Calu3 (cell line): ENCODE measurements around the gene ASTN2. TPM values are rescaled to one million over a fixed set of nuclear protein-coding genes. Genes with fewer than 3 reads are reported as not detected.

ENCODE experiments used
- BruUV-seq: library from RNA; stranded (reverse); fragments of 400-500 nt; replicated peaks from 2 replicates; lab custom pipeline; 2021; lab: Mats Ljungman, UMichigan
- CTCF ChIA-PET: fragments of 300-600 bp; sonication (Branson Sonifier 250); formaldehyde crosslinking; loops from one replicate; lab custom pipeline; 2022; ENCODE audit warnings: antibody characterized with exemption; lab: Charles Lee
- DNase-seq: peaks from one replicate; pipeline ENCODE4 v3.0.0; 2022
- H3K27ac Mint-ChIP-seq: one replicate; pipeline ENCODE4 v1.8.0; 2022; ENCODE audit warnings: mixed read lengths; ENCODE audit not compliant: unreplicated experiment
- H3K27me3 Mint-ChIP-seq: one replicate; pipeline ENCODE4 v1.8.0; 2022; ENCODE audit warnings: mixed read lengths; ENCODE audit not compliant: unreplicated experiment
- H3K36me3 Mint-ChIP-seq: one replicate; pipeline ENCODE4 v1.8.0; 2022; ENCODE audit warnings: mild to moderate bottlenecking, moderate library complexity, mixed read lengths; ENCODE audit not compliant: insufficient read depth, unreplicated experiment
- H3K4me1 Mint-ChIP-seq: one replicate; pipeline ENCODE4 v1.8.0; 2022; ENCODE audit warnings: mild to moderate bottlenecking, low read depth, mixed read lengths; ENCODE audit not compliant: unreplicated experiment
- H3K4me3 Mint-ChIP-seq: one replicate; pipeline ENCODE4 v1.8.0; 2022; ENCODE audit warnings: mild to moderate bottlenecking, low read depth, moderate library complexity, mixed read lengths; ENCODE audit not compliant: unreplicated experiment
- H3K9me3 Mint-ChIP-seq: one replicate; pipeline ENCODE4 v1.8.0; 2022; ENCODE audit warnings: low read depth, mixed read lengths; ENCODE audit not compliant: unreplicated experiment
- intact Hi-C: fragments of 100-400 bp; cut with micrococcal nuclease; formaldehyde crosslinking; loops from one replicate; pipeline ENCODE4 v1.10.0; 2022; ENCODE audit not compliant: unreplicated experiment
- total RNA-seq: library from RNA; stranded (reverse); gene quantifications from 2 replicates; pipeline ENCODE4 v1.2.3, GENCODE V29; 2022
- TF ChIP-seq, protein P1 (sequence below): fragments of 200-600 bp; IDR thresholded peaks from one replicate; pipeline ENCODE4 v1.8.0; 2022; ENCODE audit warnings: antibody characterized with exemption; ENCODE audit not compliant: unreplicated experiment

ASTN2 gene
- total RNA-seq, 1 experiment from 2014 or later, result 1.7 TPM

- Mint-ChIP-seq H3K4me1 (no peaks in the 10 kb centered on the region), H3K36me3 (no peaks in the 10 kb centered on the region), H3K4me3 (no peak overlapping the region), H3K27me3 (peaks cover 12% of the 10 kb centered on the region), H3K27ac (no peak overlapping the region), H3K9me3 (no peaks in the 10 kb centered on the region)
- DNase-seq, result no peak
- intact Hi-C loops, result no loop called here
- TF ChIP-seq, protein P1, sequence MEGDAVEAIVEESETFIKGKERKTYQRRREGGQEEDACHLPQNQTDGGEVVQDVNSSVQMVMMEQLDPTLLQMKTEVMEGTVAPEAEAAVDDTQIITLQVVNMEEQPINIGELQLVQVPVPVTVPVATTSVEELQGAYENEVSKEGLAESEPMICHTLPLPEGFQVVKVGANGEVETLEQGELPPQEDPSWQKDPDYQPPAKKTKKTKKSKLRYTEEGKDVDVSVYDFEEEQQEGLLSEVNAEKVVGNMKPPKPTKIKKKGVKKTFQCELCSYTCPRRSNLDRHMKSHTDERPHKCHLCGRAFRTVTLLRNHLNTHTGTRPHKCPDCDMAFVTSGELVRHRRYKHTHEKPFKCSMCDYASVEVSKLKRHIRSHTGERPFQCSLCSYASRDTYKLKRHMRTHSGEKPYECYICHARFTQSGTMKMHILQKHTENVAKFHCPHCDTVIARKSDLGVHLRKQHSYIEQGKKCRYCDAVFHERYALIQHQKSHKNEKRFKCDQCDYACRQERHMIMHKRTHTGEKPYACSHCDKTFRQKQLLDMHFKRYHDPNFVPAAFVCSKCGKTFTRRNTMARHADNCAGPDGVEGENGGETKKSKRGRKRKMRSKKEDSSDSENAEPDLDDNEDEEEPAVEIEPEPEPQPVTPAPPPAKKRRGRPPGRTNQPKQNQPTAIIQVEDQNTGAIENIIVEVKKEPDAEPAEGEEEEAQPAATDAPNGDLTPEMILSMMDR, result no peak
- BruUV-seq, result no TSS peak
- CTCF ChIA-PET, result no interaction called here
Observed at GRCh38 chr9:116644091-116644688, 770.7 kb downstream of the ASTN2 start.

DNA sequence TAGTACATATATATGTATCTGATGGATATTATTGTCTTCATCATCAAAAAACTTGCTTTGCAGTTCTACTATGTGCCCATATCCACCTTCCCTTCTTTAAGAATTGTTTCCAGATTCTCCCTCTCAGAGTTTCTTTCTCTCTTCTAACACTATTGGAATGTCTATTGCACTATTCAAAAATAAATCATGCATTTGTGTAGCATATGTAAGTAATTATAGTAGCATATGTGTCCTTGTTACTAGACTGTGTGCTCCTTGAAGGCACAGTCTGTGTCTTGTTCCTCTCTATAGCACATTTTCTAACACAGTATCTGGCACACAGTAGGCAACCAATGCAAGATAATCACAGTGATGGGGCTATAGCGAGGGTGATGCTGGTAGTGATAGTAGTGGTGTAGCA is 771.2 kb downstream of the ASTN2 start:
- no peak for DNase-seq
- BruUV-seq, result no TSS peak
- no peaks in the 10 kb centered on the region for H3K4me1 Mint-ChIP-seq
- no peaks in the 10 kb centered on the region for H3K9me3 Mint-ChIP-seq
- no peak overlapping the region for H3K27ac Mint-ChIP-seq
- intact Hi-C loops, result no loop called here
- no peaks in the 10 kb centered on the region for H3K36me3 Mint-ChIP-seq
- no peak overlapping the region for H3K4me3 Mint-ChIP-seq
- TF ChIP-seq, protein P1, result no peak
- CTCF ChIA-PET, result no interaction called here
- peaks cover 12% of the 10 kb centered on the region for H3K27me3 Mint-ChIP-seq

DNA sequence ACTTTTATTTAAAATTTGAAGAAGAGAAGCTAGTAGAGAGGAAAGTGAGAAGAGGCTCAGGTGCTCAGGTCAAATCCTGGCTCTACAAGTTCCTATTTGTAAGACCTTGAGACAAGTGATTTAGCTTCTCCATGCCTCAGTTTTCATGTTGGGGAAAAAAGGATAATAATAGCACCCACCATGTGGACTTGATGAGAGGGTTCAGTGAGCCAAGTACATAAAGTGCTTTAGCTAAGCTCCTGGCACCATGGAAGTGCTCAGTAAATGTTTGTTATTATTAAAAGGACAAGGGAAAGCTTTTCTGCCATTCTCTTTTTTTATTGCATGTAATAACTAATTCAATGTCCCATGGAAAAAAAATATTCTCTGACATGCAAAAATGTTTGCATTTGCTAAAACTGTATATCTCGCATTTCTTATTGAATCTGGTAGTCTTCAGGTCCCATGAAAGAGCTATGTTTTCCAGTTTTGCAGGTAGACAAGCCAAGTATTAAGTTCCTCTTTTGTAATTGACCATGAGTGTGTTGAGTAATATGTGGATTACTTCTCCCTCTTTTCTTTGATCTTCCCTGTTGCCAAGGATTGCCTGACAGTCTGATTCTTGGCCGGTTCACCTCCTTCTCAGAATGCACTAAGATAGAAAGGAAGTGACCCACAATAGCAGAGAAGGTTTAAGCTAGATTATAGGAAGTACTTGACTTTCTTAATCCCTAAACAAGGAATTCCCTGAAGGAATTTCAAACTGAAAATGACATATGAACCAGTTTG is 773.4 kb downstream of the ASTN2 start:
- Mint-ChIP-seq H3K4me3 (no peak overlapping the region), H3K9me3 (no peaks in the 10 kb centered on the region), H3K27me3 (peaks cover 2% of the 10 kb centered on the region), H3K4me1 (no peaks in the 10 kb centered on the region), H3K27ac (no peak overlapping the region), H3K36me3 (no peaks in the 10 kb centered on the region)
- intact Hi-C loops, result no loop called here
- no TSS peak for BruUV-seq
- DNase-seq, result no peak
- TF ChIP-seq, protein P1, result no peak
- CTCF ChIA-PET, result no interaction called here

- Mint-ChIP-seq H3K27ac (no peak overlapping the region), H3K4me1 (no peaks in the 10 kb centered on the region), H3K27me3 (no peaks in the 10 kb centered on the region), H3K4me3 (no peak overlapping the region), H3K9me3 (no peaks in the 10 kb centered on the region), H3K36me3 (no peaks in the 10 kb centered on the region)
- TF ChIP-seq, protein P1, result no peak
- intact Hi-C loops, result no loop called here
- BruUV-seq, result no TSS peak
- CTCF ChIA-PET, result no interaction called here
- no peak for DNase-seq
Observed at GRCh38 chr9:116639251-116639741, 775.6 kb downstream of the ASTN2 start.
